ENCODE data around the gene HLA-A.

HLA-A gene

DNA sequence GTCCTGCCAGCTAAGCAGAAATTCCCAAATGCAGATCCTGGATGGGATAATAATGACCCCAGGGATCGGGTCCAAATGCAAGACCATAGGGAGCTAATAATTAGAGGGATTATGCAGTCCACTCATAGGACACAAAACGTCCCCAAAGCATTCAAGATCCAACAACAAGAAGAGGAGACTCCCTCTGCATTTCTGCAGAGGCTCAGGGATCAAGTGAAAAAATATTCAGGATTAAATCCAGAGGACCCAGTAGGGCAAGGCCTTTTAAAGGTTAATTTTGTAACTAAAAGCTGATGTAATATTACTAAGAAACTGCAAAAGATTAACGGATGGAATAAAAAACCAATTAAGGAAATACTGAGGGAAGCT lies 22.2 kb downstream of the HLA-A start:
- peaks cover 4% of the 10 kb centered on the region for H3K4me1 ChIP-seq (ENCODE audit: control insufficient read depth, low read depth, low read length)

DNA sequence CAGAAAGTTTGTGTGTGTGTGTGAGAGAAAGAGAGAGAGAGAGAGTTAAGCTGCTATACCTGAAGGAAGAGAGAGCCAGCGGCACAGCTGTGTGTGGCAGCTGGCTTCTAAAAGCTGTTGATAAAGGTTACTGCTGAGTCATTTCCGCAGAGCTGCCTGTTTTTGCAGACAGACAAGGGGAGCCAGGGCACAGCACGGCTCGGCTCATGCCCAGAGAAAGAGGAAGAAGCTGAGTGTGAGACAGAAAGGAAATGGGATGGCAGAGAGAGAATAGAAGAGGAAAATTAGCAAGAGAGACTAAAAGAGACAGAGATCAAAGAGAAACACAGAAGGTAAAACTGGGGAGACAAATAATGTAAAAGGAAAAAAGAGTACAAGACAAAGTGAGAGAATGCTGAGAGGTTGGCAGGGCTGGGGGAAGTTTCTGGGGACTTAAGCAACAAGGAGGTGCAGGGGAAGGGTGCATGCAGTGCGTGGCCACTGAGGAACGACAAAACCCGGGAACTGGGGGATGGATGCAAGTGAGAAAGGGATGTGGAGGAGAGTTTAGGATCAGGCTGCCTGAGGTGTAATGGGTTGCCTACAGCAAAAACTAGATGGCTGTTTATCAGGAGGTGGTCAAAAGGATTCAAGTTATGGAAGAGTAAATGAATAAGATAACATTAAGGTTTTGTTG lies 22.7 kb downstream of the HLA-A start:
- DNase-seq, result peak; percentile 98
- Histone ChIP-seq H3K27me3 (ENCODE audit: insufficient read depth, low read length, poor library complexity) (no peaks in the 10 kb centered on the region), H3K18ac (ENCODE audit: low read length) (peak overlapping the region; percentile 75), H3K27ac (ENCODE audit: low read depth, low read length) (peak overlapping the region; percentile 95), H2BK5ac (ENCODE audit: low read length) (peak overlapping the region; percentile 92), H3K36me3 (ENCODE audit: control insufficient read depth, insufficient read depth, low read length) (no peaks in the 10 kb centered on the region), H3K4me1 (ENCODE audit: control insufficient read depth, low read depth, low read length) (peaks cover 4% of the 10 kb centered on the region), H3K79me1 (ENCODE audit: low read length) (no peaks in the 10 kb centered on the region), H3K4ac (ENCODE audit: low read depth, low read length) (peak overlapping the region; percentile 79), H3K79me2 (ENCODE audit: control insufficient read depth, insufficient read depth, low read length) (no peaks in the 10 kb centered on the region), H3K9ac (ENCODE audit: low read length) (peak overlapping the region; percentile 48), H3K56ac (ENCODE audit: low read length) (peak overlapping the region; percentile 82), H3K23ac (ENCODE audit: low read length) (no peak overlapping the region), H4K8ac (ENCODE audit: low read depth, low read length) (no peak overlapping the region), H2BK15ac (replicated peaks; ENCODE audit: low read depth) (no peak overlapping the region), H3K4me2 (ENCODE audit: low read length) (peak overlapping the region; percentile 48), H4K5ac (ENCODE audit: low read length) (no peak overlapping the region), H2BK120ac (ENCODE audit: low read depth, low read length) (peak overlapping the region; percentile 52), H3K4me3 (ENCODE audit: low read length) (no peak overlapping the region), H2AK5ac (ENCODE audit: low read length) (no peak overlapping the region)
- no CpG with 5 or more reads among the region's 7 CpGs for WGBS (ENCODE audit: extremely low coverage, insufficient coverage, low lambda C conversion rate)

More for the DNA sequence above, 22.2 kb downstream of the HLA-A start:
- Histone ChIP-seq H3K9ac (ENCODE audit: low read length) (peak overlapping the region; percentile 41), H4K8ac (ENCODE audit: low read depth, low read length) (no peak overlapping the region), H3K27ac (ENCODE audit: low read depth, low read length) (peak overlapping the region; percentile 95), H3K4me2 (ENCODE audit: low read length) (no peak overlapping the region), H3K79me1 (ENCODE audit: low read length) (no peaks in the 10 kb centered on the region), H3K36me3 (ENCODE audit: control insufficient read depth, insufficient read depth, low read length) (no peaks in the 10 kb centered on the region), H2BK5ac (ENCODE audit: low read length) (peak overlapping the region; percentile 77), H3K4me3 (ENCODE audit: low read length) (no peak overlapping the region), H3K79me2 (ENCODE audit: control insufficient read depth, insufficient read depth, low read length) (no peaks in the 10 kb centered on the region), H4K5ac (ENCODE audit: low read length) (no peak overlapping the region), H3K56ac (ENCODE audit: low read length) (peak overlapping the region; percentile 81), H3K18ac (ENCODE audit: low read length) (peak overlapping the region; percentile 87), H3K23ac (ENCODE audit: low read length) (no peak overlapping the region), H2BK120ac (ENCODE audit: low read depth, low read length) (peak overlapping the region; percentile 75), H3K4ac (ENCODE audit: low read depth, low read length) (peak overlapping the region; percentile 26), H2BK15ac (replicated peaks; ENCODE audit: low read depth) (no peak overlapping the region), H3K27me3 (ENCODE audit: insufficient read depth, low read length, poor library complexity) (no peaks in the 10 kb centered on the region), H2AK5ac (ENCODE audit: low read length) (no peak overlapping the region)
- DNase-seq, result no peak
- WGBS (ENCODE audit: extremely low coverage, insufficient coverage, low lambda C conversion rate), result no CpG with 5 or more reads among the region's 3 CpGs

DNA sequence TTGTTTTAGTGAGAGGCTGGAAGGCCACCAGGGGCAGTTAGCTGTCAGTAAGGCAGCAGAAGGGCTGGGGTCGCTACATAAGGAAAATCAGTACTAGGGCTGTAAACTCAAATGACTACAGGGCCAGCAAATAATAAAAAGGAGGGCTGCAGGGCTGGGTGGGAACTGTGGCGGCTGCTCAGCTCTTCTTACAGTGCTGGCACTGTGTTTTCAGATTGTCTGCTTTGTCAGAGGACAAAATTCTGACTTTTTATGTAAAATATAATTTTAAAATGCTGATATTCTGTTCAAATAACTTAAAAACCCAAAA lies 23.2 kb downstream of the HLA-A start:
- Histone ChIP-seq H3K9ac (ENCODE audit: low read length) (peak overlapping the region; percentile 48), H3K4ac (ENCODE audit: low read depth, low read length) (peak overlapping the region; percentile 78), H3K4me3 (ENCODE audit: low read length) (no peak overlapping the region), H3K27me3 (ENCODE audit: insufficient read depth, low read length, poor library complexity) (no peaks in the 10 kb centered on the region), H3K79me2 (ENCODE audit: control insufficient read depth, insufficient read depth, low read length) (no peaks in the 10 kb centered on the region), H3K27ac (ENCODE audit: low read depth, low read length) (peak overlapping the region; percentile 95), H2AK5ac (ENCODE audit: low read length) (no peak overlapping the region), H2BK15ac (replicated peaks; ENCODE audit: low read depth) (peak overlapping the region; percentile 8), H4K5ac (ENCODE audit: low read length) (no peak overlapping the region), H3K36me3 (ENCODE audit: control insufficient read depth, insufficient read depth, low read length) (no peaks in the 10 kb centered on the region), H4K8ac (ENCODE audit: low read depth, low read length) (no peak overlapping the region), H3K4me1 (ENCODE audit: control insufficient read depth, low read depth, low read length) (peaks cover 4% of the 10 kb centered on the region), H2BK120ac (ENCODE audit: low read depth, low read length) (peak overlapping the region; percentile 78), H3K23ac (ENCODE audit: low read length) (no peak overlapping the region), H3K18ac (ENCODE audit: low read length) (peak overlapping the region; percentile 75), H3K79me1 (ENCODE audit: low read length) (no peaks in the 10 kb centered on the region), H3K56ac (ENCODE audit: low read length) (peak overlapping the region; percentile 82), H2BK5ac (ENCODE audit: low read length) (peak overlapping the region; percentile 92), H3K4me2 (ENCODE audit: low read length) (peak overlapping the region; percentile 48)
- WGBS (ENCODE audit: extremely low coverage, insufficient coverage, low lambda C conversion rate), result no CpG with 5 or more reads among the region's 2 CpGs
- no peak for DNase-seq

DNA sequence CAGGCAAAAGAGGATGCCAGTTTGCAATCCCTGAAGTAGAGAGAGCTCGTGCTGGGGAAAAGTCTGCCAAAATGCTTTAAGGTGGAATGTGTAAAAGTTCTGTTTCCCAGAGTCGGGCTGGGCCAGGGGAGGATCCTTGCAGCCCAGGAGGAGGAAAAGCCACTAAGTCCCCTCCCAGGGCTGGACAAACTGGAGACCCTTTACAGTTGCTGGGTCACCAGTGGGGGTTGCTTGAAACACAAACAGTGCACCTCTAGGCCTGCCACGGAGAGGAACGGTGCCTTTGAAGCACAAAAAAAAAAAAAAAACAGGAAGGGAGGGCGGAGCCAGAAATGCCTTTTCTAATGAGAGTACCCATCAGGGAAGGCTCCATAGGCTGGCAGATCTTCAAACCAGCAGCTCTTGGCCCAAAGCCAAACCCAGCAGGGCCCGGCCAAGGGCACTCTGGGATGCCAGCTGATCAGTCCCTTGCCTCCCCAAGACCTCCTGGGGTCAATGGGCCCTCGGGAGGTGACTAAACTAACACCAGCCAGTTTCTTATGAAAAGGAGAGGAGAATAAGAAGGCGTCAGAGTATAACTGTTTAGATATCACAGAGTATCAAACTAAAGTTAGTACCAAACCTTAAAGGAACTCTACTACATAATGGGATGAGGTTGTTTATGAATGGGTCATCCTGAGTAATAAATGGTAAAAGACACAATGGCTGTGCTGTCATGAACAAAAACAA lies 23.7 kb downstream of the HLA-A start:
- peak overlapping the region; percentile 48 for H3K9ac ChIP-seq (ENCODE audit: low read length)
- H3K4me1 ChIP-seq (ENCODE audit: control insufficient read depth, low read depth, low read length), result peaks cover 4% of the 10 kb centered on the region
- no CpG with 5 or more reads among the region's 8 CpGs for WGBS (ENCODE audit: extremely low coverage, insufficient coverage, low lambda C conversion rate)
- no peak overlapping the region for H2AK5ac ChIP-seq (ENCODE audit: low read length)
- H2BK15ac ChIP-seq (replicated peaks; ENCODE audit: low read depth), result peak overlapping the region; percentile 8
- no peak overlapping the region for H3K23ac ChIP-seq (ENCODE audit: low read length)
- no peaks in the 10 kb centered on the region for H3K27me3 ChIP-seq (ENCODE audit: insufficient read depth, low read length, poor library complexity)
- peak overlapping the region; percentile 75 for H3K18ac ChIP-seq (ENCODE audit: low read length)
- H3K4ac ChIP-seq (ENCODE audit: low read depth, low read length), result peak overlapping the region; percentile 78
- no peaks in the 10 kb centered on the region for H3K79me2 ChIP-seq (ENCODE audit: control insufficient read depth, insufficient read depth, low read length)
- no peak overlapping the region for H3K4me2 ChIP-seq (ENCODE audit: low read length)
- H3K56ac ChIP-seq (ENCODE audit: low read length), result peak overlapping the region; percentile 82
- H3K27ac ChIP-seq (ENCODE audit: low read depth, low read length), result peak overlapping the region; percentile 95
- no peak overlapping the region for H3K4me3 ChIP-seq (ENCODE audit: low read length)
- H4K5ac ChIP-seq (ENCODE audit: low read length), result no peak overlapping the region
- no peaks in the 10 kb centered on the region for H3K79me1 ChIP-seq (ENCODE audit: low read length)
- peak overlapping the region; percentile 92 for H2BK5ac ChIP-seq (ENCODE audit: low read length)
- peak overlapping the region; percentile 78 for H2BK120ac ChIP-seq (ENCODE audit: low read depth, low read length)
- peak; percentile 84 for DNase-seq
- no peak overlapping the region for H4K8ac ChIP-seq (ENCODE audit: low read depth, low read length)
- no peaks in the 10 kb centered on the region for H3K36me3 ChIP-seq (ENCODE audit: control insufficient read depth, insufficient read depth, low read length)

DNA sequence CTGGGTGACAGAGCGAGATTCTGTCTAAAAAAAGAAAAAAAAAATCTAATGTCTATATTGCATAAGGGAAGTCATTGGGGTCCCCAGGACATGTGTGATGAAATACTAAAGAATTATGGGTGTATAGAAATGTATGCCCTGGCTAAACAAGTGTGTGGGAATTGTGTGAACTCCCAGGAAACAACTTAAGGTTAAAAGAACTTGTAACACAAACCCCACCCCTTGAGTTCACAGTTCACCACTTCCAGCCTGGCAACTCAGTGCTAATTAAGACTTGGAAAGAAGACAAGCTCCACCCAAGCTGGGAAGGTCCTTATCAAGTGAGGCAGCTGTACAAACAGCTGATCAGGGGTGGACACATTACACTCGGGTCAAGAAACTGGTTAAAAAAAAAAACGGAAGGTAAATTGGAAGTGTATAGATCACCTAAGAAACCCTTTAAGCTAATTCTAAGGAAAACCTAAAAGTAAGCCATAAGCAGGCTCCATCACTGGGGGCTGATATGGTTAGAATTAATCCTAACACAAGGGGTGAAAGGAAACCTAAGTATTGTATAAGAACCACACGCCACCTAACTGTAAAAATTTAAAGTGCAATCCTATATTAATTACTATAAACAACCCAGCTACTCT lies 25.2 kb downstream of the HLA-A start:
- Histone ChIP-seq H3K4me1 (ENCODE audit: control insufficient read depth, low read depth, low read length) (peaks cover 4% of the 10 kb centered on the region), H3K4me3 (ENCODE audit: low read length) (no peak overlapping the region), H3K4me2 (ENCODE audit: low read length) (no peak overlapping the region), H3K79me1 (ENCODE audit: low read length) (no peaks in the 10 kb centered on the region), H2BK120ac (ENCODE audit: low read depth, low read length) (no peak overlapping the region), H3K27me3 (ENCODE audit: insufficient read depth, low read length, poor library complexity) (no peaks in the 10 kb centered on the region), H3K56ac (ENCODE audit: low read length) (no peak overlapping the region), H3K23ac (ENCODE audit: low read length) (no peak overlapping the region), H2BK5ac (ENCODE audit: low read length) (no peak overlapping the region), H2BK15ac (replicated peaks; ENCODE audit: low read depth) (no peak overlapping the region), H4K8ac (ENCODE audit: low read depth, low read length) (no peak overlapping the region), H3K9ac (ENCODE audit: low read length) (no peak overlapping the region), H2AK5ac (ENCODE audit: low read length) (no peak overlapping the region), H3K4ac (ENCODE audit: low read depth, low read length) (no peak overlapping the region), H4K5ac (ENCODE audit: low read length) (no peak overlapping the region), H3K27ac (ENCODE audit: low read depth, low read length) (no peak overlapping the region), H3K18ac (ENCODE audit: low read length) (no peak overlapping the region), H3K36me3 (ENCODE audit: control insufficient read depth, insufficient read depth, low read length) (no peaks in the 10 kb centered on the region), H3K79me2 (ENCODE audit: control insufficient read depth, insufficient read depth, low read length) (no peaks in the 10 kb centered on the region)
- WGBS (ENCODE audit: extremely low coverage, insufficient coverage, low lambda C conversion rate), result no CpG with 5 or more reads among the region's 4 CpGs
- peak; percentile 29 for DNase-seq
